ENCODE measurements around the gene PAPPA2.

- TF ChIP-seq CTCF (IDR thresholded peaks at IDR 0.05): no peak
- TF ChIP-seq POLR2A (IDR thresholded peaks at IDR 0.05): no peak
Observed at GRCh38 chr1:176605176-176605575, 142.2 kb downstream of the PAPPA2 start.
